ENCODE results near the gene PCNX4. TPM values are rescaled to one million over a fixed set of nuclear protein-coding genes. Genes with fewer than 3 reads are reported as not detected.

PCNX4 gene
- total RNA-seq, 1 donor from 2014 or later, result 63.8 TPM

GRCh38 chr14:60169722-60170121 is 78.0 kb downstream of the PCNX4 start:
- TF ChIP-seq CTCF (conservative IDR thresholded peaks at IDR 0.05; ENCODE audit: low read depth, low read length), result no peak
- no peak overlapping the region for H3K4me3 ChIP-seq (ENCODE audit: low read depth, low read length)
- DNase-seq (ENCODE audit: low read depth), result no peak

DNA sequence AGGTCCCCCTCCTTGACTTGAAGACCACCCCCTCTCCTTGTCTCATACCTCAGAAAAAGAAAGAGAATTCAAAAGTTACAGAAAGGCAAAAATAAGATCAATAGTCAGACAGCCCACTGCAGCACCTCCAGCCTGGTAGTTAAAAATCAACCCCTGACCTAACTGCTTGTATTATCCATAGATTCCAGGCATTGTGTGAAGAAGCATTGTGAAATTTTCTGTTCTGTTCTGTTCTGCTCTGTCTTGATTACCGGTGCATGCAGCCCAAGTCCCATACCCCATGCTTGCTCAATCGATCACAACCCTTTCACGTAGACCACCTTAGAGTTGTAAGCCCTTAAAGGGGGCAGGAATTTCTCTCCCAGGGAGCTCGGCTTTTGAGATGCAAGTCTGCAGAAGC is 79.2 kb downstream of the PCNX4 start:
- TF ChIP-seq CTCF (conservative IDR thresholded peaks at IDR 0.05; ENCODE audit: low read depth, low read length), result no peak
- DNase-seq (ENCODE audit: low read depth), result no peak
- no peak overlapping the region for H3K4me3 ChIP-seq (ENCODE audit: low read depth, low read length)

DNA sequence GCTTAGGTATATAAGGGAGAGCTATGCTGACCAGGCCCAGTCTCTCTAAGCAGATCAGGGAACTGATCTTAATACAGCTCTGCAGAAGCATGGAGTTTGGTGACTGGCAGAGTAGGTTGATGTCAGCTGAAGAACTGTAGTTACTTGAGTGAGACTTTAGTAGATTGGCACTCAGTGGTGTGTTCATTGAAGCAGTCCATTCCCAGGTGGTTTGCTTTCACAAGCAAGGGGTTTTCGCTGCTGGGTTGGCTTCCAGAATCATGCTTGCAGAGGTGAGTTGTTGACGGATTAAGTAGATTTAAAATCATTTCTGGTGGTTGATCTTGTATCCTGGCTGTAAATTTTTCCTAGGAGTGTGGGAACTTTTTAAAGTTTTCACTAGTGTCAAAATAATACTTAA is 80.0 kb downstream of the PCNX4 start:
- TF ChIP-seq CTCF (conservative IDR thresholded peaks at IDR 0.05; ENCODE audit: low read depth, low read length), result no peak

GRCh38 chr14:60174352-60175254 is 82.9 kb downstream of the PCNX4 start:
- DNase-seq (ENCODE audit: low read depth), result no peak
- H3K4me3 ChIP-seq (ENCODE audit: low read depth, low read length), result no peak overlapping the region
- TF ChIP-seq CTCF (conservative IDR thresholded peaks at IDR 0.05; ENCODE audit: low read depth, low read length), result no peak

More for the DNA sequence above, 80.0 kb downstream of the PCNX4 start:
- H3K4me3 ChIP-seq (ENCODE audit: low read depth, low read length), result no peak overlapping the region
- DNase-seq (ENCODE audit: low read depth), result no peak

DNA sequence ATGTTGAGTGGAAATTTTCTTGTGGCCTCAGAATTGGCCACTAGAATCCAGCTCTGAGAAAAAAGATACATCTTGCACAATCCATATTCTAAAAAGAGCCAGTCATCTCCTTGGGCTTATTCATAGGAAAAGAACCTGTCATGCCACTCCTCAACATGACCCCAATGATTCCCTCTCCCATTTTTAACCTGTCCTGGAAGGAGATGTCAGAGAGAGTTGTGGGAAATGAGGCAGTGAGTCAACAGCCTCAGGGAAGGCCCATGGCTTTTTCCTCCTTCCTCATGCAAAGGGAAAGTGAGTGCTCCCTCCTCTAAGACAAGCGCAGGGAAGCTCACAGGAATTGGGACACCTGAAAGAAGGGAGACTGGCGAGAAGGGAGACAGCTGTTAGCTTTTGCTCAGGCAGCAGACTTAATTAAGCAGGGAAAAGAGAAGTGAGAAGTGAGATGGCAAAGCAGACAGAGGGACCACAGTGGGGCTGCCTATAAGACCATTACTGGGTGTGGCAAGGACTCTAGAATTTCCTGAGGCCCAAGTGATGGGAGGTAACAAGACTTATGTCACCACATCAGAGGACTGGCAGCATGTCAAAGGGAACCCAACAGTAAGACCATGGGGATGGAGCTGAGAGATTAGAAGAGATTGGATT is 83.7 kb downstream of the PCNX4 start:
- no peak for TF ChIP-seq CTCF (conservative IDR thresholded peaks at IDR 0.05; ENCODE audit: low read depth, low read length)
- DNase-seq (ENCODE audit: low read depth), result no peak
- H3K4me3 ChIP-seq (ENCODE audit: low read depth, low read length), result no peak overlapping the region

- no peak for TF ChIP-seq CTCF (conservative IDR thresholded peaks at IDR 0.05; ENCODE audit: low read depth, low read length)
- no peak overlapping the region for H3K4me3 ChIP-seq (ENCODE audit: low read depth, low read length)
- no peak for DNase-seq (ENCODE audit: low read depth)
These were observed 86.4 kb downstream of the PCNX4 start for GRCh38 chr14:60178164-60178563.
